Activated T-cell treated with anti-CD3 and anti-CD28 coated beads for 4 hours (primary cell): ENCODE data around the gene RNH1.
A peak's percentile ranks its signal among the peaks of the same experiment; 100 is the strongest.

Experiments
- DNase-seq: peaks from one replicate; pipeline ENCODE4 v3.0.0-alpha.2; 2020

The RNH1 gene

DNA sequence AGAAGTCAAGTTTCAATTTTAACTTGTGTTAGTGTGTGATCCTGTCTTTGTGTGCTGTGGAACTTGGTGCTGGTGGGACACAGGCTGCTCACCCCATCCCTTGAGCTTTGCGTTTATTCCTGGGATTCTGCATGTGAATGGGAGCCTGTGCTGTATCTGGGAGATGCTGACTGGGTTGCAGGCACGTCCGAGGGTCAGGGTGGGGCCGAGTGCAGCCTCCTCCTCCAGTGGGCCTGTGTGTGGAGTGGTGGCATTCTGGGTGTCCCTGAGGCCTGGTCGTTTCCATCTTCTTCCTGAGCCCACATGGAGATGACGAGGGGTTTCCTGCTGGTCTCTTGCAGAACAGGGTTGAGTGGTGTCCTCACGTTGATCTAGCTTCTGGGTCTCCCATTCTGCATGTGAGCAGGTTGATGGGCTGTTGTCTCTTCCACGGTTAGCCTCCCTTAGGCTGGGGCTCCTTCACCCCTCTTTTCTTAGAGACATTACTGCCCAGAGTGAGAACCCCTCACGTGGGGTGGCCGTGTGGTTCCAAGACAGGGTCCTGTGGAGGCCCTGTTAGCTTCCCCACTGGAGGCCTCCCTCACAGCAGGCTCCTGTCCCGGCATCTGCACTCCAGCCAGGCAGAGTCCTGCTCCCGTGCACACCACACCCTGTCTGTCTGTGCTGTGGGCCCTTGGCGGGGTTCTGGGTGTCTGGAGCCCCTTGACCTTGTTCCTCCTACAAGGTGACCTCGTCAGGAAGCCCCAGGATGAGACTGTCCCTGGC, 52.1 kb downstream of the RNH1 start:
- DNase-seq = no peak

DNA sequence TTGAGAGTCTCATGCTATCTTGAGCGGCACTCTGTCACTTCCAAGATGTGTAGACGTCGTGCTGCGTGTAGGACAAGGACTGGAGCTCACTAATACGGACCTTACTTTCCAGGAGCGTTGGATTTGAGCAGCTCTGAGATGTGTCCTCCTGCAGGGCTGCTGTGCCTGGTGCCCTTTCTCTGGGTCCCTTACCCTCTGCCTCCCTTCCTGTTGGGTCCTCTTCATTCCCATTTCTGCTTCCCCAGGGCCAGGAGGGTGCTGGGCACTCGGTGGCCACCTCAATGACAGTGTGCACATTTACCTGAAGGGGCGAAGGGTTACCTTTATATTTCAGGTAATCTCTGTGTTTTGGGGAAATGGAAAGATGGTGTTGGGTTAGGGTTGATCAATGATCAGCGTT, 53.0 kb downstream of the RNH1 start:
- DNase-seq = no peak

DNA sequence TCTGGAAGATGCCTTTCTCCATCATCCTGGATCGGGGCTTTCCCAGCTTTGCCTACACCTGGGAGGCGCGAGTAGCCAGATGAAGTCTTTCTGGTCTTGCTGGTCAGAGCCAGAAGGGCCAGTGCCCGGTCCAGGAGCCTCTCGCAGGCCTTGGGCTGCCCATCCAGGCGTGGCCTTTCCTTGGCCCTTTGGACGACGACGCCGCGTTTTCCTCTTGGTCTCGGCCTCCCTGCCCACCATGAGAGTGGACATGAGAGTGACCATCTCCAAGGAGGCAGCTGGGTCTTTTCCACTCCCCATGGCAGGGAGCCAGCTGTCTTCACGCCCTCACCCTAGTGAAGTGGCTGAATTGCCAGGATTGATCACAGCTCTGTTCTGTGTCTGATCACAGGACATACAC, 53.5 kb downstream of the RNH1 start:
- DNase-seq = no peak

DNA sequence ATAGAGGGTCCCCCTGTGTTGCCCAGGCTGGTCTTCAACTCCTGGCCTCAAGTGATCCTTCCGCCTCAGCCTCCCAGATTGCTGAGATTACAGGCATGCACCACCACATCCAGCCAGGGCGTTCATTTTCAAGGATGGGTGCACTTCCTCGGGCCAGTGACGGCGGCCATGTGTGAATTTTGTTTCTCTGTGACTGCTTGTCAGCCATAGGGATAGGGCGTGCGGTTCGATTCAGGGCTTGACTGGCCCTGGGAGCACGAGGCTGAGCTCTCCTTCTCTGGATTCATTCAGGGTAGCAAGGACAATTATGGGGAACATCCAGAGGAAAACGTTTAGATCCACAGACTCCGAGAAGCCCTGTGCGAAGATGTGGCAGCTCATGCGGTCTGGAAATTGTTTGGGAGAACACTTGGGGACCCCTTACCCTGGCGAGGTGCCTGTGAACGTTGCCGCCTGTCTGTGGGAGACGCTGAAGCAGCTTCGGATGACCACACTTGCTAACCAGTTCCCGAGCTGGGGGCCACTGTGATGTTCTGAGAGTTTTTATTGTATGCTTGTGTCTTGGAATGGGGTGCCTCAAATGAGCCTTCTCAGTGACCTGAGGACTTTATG, 54.0 kb downstream of the RNH1 start:
- DNase-seq = no peak

DNA sequence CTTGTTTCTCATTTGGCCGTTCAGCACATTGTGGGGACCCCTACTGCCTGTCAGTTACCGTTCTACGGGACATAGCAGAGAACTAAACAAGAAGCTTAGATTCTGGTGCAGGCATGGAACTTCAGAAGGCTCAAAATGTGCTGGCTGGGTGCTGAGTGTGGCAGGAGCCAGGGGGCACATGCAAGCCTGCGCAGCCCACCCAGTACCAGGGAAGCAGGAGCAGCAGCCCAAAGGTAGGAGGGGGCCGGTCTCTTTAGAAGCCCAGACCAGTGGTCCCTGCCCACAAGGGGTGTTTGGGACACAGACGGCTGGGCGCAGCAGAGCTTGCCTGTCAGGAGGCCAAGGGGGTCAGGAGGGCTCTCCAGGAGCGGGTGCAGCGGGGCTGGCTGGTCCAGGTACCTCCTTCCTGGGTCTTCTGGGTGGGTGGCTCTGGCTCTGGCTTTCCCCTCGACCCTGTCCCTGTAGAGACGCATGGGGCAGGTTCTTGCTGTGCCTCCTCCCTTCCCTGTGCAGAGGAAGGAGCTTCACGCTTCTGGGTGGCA, 54.8 kb downstream of the RNH1 start:
- DNase-seq = no peak

DNA sequence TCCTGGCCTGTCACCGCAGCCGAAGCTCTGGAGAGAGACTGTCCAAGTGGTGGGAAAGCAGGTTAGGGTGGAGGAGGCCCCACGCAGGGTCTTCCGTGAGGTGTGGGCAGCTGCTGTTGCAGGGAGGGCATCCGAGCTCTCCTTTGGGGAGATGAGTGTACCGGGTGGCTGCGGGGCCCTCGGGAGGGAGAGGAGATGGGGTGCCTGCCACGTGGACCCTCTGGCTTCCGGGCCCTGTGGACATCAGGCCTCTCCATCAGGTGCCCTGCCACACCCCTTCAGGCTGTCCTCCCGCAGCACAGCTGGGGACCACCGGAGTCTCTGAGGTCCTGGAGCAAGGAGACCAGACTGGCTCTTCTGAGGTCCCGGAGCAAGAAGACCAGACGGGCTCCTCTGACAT, 55.3 kb downstream of the RNH1 start:
- DNase-seq = no peak

DNA sequence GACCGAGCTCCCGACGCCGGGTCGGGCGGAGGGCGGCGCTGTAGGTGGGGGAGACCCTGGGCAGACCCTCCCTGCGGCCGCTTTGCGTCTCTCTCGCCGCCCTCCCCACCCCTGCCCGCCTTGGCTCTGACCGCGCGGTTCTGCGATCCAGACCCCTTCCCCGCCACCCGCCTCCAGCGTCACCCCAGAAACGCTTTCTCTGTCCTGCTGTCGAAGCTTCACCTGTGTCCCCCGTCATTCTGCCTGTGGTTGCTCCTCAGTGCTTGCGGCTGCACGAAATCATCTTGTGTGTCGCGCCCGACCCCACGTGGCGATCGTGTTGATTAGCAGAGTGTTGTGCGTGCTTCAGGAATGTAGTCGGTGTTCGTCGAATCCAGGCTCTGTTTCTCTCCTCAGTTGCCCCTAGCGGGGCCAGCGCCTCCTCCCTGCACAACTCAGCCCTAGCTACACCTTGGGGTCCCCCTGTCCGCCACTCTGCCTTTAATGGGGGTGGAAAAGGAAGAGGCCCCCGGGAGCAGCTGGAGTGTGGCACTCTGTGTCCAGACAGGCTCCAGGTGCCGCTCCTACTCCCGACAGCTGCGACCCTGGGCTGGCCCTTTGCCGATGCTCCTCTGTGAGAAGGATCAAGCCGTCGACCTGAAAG, 56.1 kb downstream of the RNH1 start:
- peak; percentile 74 for DNase-seq

DNA sequence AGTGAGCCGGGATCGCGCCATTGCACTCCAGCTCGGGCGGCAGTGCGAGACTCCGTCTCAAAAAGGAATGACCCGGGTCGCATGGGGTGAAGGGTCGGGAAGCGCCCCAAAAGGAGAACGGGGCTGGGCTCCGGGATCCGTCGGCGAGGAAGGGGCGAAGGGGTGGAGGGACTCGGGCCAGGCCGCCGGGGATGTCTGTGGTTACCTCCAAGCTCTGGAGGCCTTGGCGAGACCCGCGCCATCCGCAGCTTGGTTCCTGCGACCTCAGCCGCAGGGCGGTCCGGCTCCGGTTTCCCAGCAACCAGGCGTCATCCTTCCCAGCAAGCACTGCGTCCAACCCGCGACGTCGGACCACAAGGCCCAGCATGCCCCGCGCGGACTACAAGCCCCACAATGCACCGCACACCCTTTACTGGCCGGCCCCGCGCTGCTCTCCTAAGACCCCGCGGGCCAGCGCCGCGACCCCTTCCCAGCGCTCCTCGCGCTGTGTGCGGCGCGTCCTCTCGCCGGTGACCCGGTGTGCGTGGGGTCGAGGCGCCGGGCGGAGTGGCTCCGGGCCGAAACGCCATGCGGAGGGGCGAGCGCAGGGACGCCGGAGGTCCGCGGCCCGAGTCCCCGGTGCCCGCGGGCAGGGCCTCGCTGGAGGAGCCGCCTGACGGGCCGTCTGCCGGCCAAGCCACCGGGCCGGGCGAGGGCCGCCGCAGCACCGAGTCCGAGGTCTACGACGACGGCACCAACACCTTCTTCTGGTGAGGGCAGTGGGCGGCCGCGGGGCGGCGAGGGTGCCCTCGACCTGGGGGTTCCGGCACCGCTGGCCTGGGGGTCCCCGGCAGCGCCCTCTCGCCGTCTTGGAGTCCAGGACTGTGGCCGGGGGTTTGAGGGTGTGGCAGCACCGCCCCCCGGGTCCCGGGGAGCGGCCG, 56.9 kb downstream of the RNH1 start, which contains the start of gene PTDSS2:
Gene PTDSS2 (plus strand): TSS at position 391 of the 920 bp plus-strand sequence. CDS start 177 bp downstream, at position 568.
- DNase-seq = peak; percentile 91

DNA sequence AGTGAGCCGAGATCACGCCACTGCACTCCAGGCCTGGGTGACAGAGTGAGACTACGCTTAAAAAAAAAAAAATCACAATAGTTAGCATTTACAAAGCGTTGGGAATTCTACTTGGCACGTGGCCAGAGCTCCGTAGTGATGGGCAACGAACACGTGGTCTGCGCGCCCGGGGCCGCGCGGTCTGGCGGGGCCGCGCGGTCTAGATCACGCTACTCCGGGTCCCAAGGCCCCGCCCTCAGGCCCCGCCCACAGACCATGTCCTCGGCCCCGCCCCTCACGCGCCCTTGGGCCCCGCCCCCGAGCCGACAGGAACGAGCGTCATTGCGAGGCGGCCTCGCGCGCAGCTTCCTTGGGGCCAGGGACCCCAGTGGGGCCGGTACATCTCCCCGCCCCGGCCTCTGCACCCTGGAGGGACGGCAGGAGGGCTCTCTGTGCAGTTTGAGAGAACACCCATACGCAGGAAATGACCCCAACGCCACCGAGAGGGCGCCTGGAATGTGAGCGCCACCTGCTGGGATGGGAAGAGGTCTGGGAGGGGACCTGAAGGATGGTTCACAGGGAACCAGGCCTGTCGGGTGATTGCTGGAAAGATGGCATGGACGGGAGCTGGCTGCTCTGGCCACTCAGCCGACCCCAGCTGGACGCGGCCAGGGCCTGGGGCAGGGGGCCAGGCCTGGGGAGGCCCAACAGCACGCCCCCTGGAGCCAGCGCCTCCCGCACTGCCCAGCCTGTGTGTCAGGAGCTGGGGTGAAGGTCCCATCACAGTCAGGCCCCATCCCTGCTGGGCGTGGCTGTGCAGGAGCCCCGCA, 58.9 kb downstream of the RNH1 start:
- DNase-seq = peak; percentile 98

DNA sequence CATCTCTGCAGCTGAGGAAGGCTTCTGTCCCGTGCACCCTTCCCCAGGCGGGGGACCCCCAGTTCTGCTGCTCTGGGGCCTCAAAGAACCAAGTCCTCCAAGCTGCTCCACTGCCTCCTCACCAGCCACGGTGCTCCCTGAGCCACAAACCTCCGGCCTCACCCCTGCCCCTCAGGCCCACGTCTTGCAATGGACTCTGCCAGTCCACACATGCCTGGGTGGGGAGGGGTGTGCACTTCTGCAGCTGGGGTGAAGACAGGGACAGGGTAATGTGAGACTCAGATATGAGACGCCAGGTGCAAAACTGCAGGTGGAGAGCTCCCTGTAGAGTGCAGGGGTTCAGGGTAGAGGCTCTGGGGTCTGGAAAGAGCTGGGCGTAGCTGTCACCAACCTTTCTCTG, 60.2 kb downstream of the RNH1 start:
- no peak for DNase-seq

DNA sequence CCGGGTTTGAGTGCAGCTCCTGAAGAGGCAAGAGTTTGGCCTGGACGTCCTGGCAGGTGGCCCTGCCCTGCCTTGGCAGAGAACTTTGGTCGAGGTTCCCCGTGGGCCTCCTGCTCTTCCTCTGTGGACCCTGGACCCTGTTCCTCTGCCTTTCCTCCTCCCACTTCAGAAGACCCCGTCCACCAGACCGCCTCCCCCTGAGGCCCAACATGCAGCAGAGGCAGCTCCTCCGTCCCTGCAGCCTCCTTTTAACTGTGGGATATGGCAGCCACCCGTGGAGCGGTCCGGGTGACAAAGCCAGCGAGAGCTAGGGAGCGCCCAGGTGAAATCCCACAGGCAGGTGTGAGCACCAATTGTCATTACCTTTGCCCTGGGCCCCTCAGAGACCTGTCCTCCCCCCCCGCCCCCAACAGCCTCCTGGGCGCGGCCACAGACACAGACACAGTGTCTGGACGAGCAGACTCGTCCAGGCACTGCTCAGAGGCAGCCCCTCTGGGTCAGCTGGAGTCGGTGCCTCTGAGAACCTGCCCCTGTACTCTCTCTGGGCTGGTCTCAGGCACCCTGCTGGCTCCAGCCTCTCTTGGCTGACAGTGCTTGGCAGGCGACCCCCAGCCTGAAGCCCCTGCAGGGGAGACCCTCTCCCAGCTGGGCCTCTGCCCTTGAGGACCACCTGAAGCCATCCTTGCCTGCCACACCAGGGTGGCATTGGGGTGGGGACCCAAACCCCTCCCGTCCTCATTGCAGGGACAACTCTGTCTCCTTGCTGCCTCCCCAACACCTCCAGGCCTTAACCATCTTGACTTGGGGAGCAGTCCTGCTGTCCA, 61.1 kb downstream of the RNH1 start:
- no peak for DNase-seq
